GM12878 (cell line): ENCODE measurements around the gene PRRT4. TPM values are rescaled to one million over a fixed set of nuclear protein-coding genes. Genes with fewer than 3 reads are reported as not detected.

Source experiments
- ATAC-seq: fragments of 200-7000 bp; cut with Tn5 transposase; 3 replicates; pipeline ENCODE4 v1.9.1; 2020; ENCODE audit warnings: mild to moderate bottlenecking, moderate library complexity
- BruUV-seq: library from RNA; stranded (reverse); fragments of 400-500 nt; replicated peaks from 2 replicates; lab custom pipeline; 2021; lab: Mats Ljungman, UMichigan
- CTCF ChIA-PET: fragments of 300-600 bp; sonication (Branson Sonifier 250); formaldehyde crosslinking; extraction: SDS; loops from one replicate; lab custom pipeline; 2021; ENCODE audit warnings: inconsistent platforms; lab: Yijun Ruan, JAX
- POLR2A ChIA-PET: fragments of 350-600 bp; formaldehyde crosslinking; extraction: SDS; loops from one replicate; lab custom pipeline; 2021; ENCODE audit warnings: inconsistent platforms; lab: Charles Lee
- RAD21 ChIA-PET: fragments of 300-600 bp; sonication (Branson Sonifier 250); formaldehyde crosslinking; loops from one replicate; lab custom pipeline; 2023; ENCODE audit warnings: antibody characterized with exemption; ENCODE audit not compliant: unreplicated experiment; lab: Charles Lee
- SMC1A ChIA-PET: fragments of 300-600 bp; sonication (Branson Sonifier 250); formaldehyde crosslinking; loops from one replicate; lab custom pipeline; 2023; ENCODE audit not compliant: unreplicated experiment, uncharacterized antibody; lab: Charles Lee
- DNase-seq: peaks from one replicate; pipeline ENCODE4 v3.0.0-alpha.2; 2011; ENCODE audit warnings: low read depth, low spot score
- FAIRE-seq: peaks from 3 replicates; lab custom pipeline; 2011; peaks lifted over from hg19 to GRCh38; lab: Jason Lieb, UNC
- H2AFZ ChIP-seq: 2 replicates; pipeline ENCODE4 v1.6.0; 2011; ENCODE audit warnings: low read depth, low read length, control low read depth; ENCODE audit not compliant: control insufficient read depth
- H3K27ac ChIP-seq: 2 replicates; pipeline ENCODE4 v1.5.1; 2011; ENCODE audit warnings: control low read depth; ENCODE audit not compliant: control insufficient read depth, insufficient read depth
- H3K27me3 ChIP-seq, 2 experiments: replicated peaks in 1 of 2; 2 replicates each; pipeline versions ENCODE4 v1.6.0 to v1.6.1; 2011; ENCODE audit warnings: low read length in 1 of 2; ENCODE audit not compliant: control insufficient read depth in 2 of 2, insufficient read depth in 2 of 2
- H3K36me3 ChIP-seq, 2 experiments: 2 replicates each; pipeline ENCODE4 v1.5.1; 2011; ENCODE audit warnings: low read length in 1 of 2; ENCODE audit not compliant: control insufficient read depth in 2 of 2, insufficient read depth in 2 of 2
- H3K4me1 ChIP-seq: 2 replicates; pipeline ENCODE4 v1.6.1; 2011; ENCODE audit warnings: mild to moderate bottlenecking, low read length, moderate library complexity, mixed read lengths; ENCODE audit not compliant: control insufficient read depth, insufficient read depth
- H3K4me2 ChIP-seq: 2 replicates; pipeline ENCODE4 v1.6.0; 2011; ENCODE audit warnings: control low read depth; ENCODE audit not compliant: control insufficient read depth, insufficient read depth
- H3K4me3 ChIP-seq: fragments of 200-600 bp; sonication (generic); 2 replicates; pipeline ENCODE4 v1.5.1; 2016
- H3K79me2 ChIP-seq: 2 replicates; pipeline ENCODE4 v1.6.0; 2011; ENCODE audit warnings: low read length; ENCODE audit not compliant: control insufficient read depth, insufficient read depth
- H3K9ac ChIP-seq: 2 replicates; pipeline ENCODE4 v1.8.0; 2011; ENCODE audit warnings: low read length, control low read depth, mixed read lengths; ENCODE audit not compliant: control insufficient read depth, insufficient read depth
- H3K9me3 ChIP-seq: replicated peaks from 3 replicates; pipeline ENCODE4 v1.5.1; 2011; ENCODE audit warnings: mild to moderate bottlenecking, low read length; ENCODE audit not compliant: control insufficient read depth, insufficient read depth
- H4K20me1 ChIP-seq: 2 replicates; pipeline ENCODE4 v1.6.0; 2011; ENCODE audit not compliant: control insufficient read depth, insufficient read depth
- CBX3 ChIP-seq: fragments of 200-600 bp; sonication (generic); IDR thresholded peaks from 2 replicates; pipeline ENCODE4 v1.6.1; 2016; ENCODE audit warnings: low read depth, borderline replicate concordance
- E2F8 ChIP-seq: fragments of 450-650 bp; IDR thresholded peaks from 2 replicates; pipeline ENCODE4 v1.6.1; 2018; ENCODE audit warnings: mild to moderate bottlenecking, low read depth, moderate library complexity; ENCODE audit not compliant: partially characterized antibody
- E4F1 ChIP-seq: fragments of 450-650 bp; IDR thresholded peaks from 2 replicates; pipeline ENCODE4 v1.6.1; 2018; ENCODE audit warnings: borderline replicate concordance, mild to moderate bottlenecking; ENCODE audit not compliant: partially characterized antibody
- EGR1 ChIP-seq, 2 experiments: IDR thresholded peaks; 1 replicate in 1 of 2; 2 replicates in 1 of 2; pipeline ENCODE4 v1.6.1; 2011 to 2012; ENCODE audit warnings: low read depth in 2 of 2, low read length in 2 of 2, borderline replicate concordance in 1 of 2, mild to moderate bottlenecking in 1 of 2, moderate library complexity in 1 of 2
- EZH2 ChIP-seq: IDR thresholded peaks from 2 replicates; pipeline ENCODE4 v1.6.1; 2012; ENCODE audit warnings: low read depth, mild to moderate bottlenecking, control low read depth, inconsistent platforms, low read length, borderline replicate concordance; ENCODE audit not compliant: control insufficient read depth
- FOXK2 ChIP-seq: fragments of 450-650 bp; IDR thresholded peaks from 2 replicates; pipeline ENCODE4 v1.6.1; 2017; ENCODE audit warnings: mild to moderate bottlenecking, moderate library complexity
- GATAD2B ChIP-seq: fragments of 450-650 bp; conservative IDR thresholded peaks from 2 replicates; pipeline ENCODE4 v1.6.1; 2017; ENCODE audit warnings: low read depth, mild to moderate bottlenecking, moderate library complexity
- IKZF2 ChIP-seq, 2 experiments: fragments of 450-650 bp; IDR thresholded peaks; 2 replicates each; pipeline ENCODE4 v1.6.1; 2017; ENCODE audit warnings: mild to moderate bottlenecking in 2 of 2, moderate library complexity in 2 of 2
- NFYA ChIP-seq: IDR thresholded peaks from 2 replicates; pipeline ENCODE4 v1.6.1; 2011; ENCODE audit warnings: low read depth, mild to moderate bottlenecking, low read length, improper control_type of control experiment, borderline replicate concordance
- NR2F1 ChIP-seq: fragments of 450-650 bp; conservative IDR thresholded peaks from 2 replicates; pipeline ENCODE4 v1.6.1; 2017; ENCODE audit warnings: mild to moderate bottlenecking
- POLR2AphosphoS5 ChIP-seq: IDR thresholded peaks from 2 replicates; pipeline ENCODE4 v1.6.1; 2011; ENCODE audit warnings: mild to moderate bottlenecking, low read length, inconsistent platforms
- SMAD1 ChIP-seq: fragments of 450-650 bp; IDR thresholded peaks from 2 replicates; pipeline ENCODE4 v1.6.1; 2018; ENCODE audit warnings: mild to moderate bottlenecking, low read depth; ENCODE audit not compliant: partially characterized antibody
- TCF7 ChIP-seq: IDR thresholded peaks from 2 replicates; pipeline ENCODE4 v1.6.1; 2014; ENCODE audit warnings: antibody characterized with exemption, borderline replicate concordance
- USF1 ChIP-seq: IDR thresholded peaks from 2 replicates; pipeline ENCODE4 v1.6.1; 2011; ENCODE audit warnings: borderline replicate concordance, low read depth, mild to moderate bottlenecking, moderate library complexity, mixed read lengths, low read length; ENCODE audit not compliant: insufficient read depth; ENCODE audit errors: extremely low read length
- ZNF207 ChIP-seq: fragments of 450-650 bp; IDR thresholded peaks from 2 replicates; pipeline ENCODE4 v1.6.1; 2014; ENCODE audit warnings: antibody characterized with exemption, mild to moderate bottlenecking, borderline replicate concordance
- ZNF384 ChIP-seq: IDR thresholded peaks from 2 replicates; pipeline ENCODE4 v1.6.1; 2012; ENCODE audit warnings: low read depth, mild to moderate bottlenecking, low read length, improper control_type of control experiment, borderline replicate concordance
- ZSCAN29 ChIP-seq: fragments of 450-650 bp; IDR thresholded peaks from 2 replicates; pipeline ENCODE4 v1.6.1; 2017; ENCODE audit warnings: mild to moderate bottlenecking, moderate library complexity
- WGBS: methylation state at CpG from one replicate; pipeline ENCODE4 v1.1.6; 2016; ENCODE audit warnings: low lambda C conversion rate; ENCODE audit not compliant: insufficient replicate concordance, insufficient coverage; ENCODE audit errors: missing lambda C conversion rate; 5-methylcytosine and 5-hydroxymethylcytosine counted together
- in situ Hi-C: fragments of 300-500 bp; cut with MboI; formaldehyde crosslinking; loops from 9 replicates; pipeline ENCODE4 v1.14.3; 2018; ENCODE audit warnings: mixed read lengths
- intact Hi-C: fragments of 100-400 bp; cut with micrococcal nuclease; formaldehyde crosslinking; loops from one replicate; pipeline ENCODE4 v1.14.2; 2022; ENCODE audit not compliant: unreplicated experiment
- polyA plus RNA-seq, 11 experiments: library from polyadenylated mRNA; depleted of rRNA in 4 of 11; unstranded in 6 of 11; stranded (reverse) in 5 of 11; fragments of >200 nt; fragmentation: Nextera tagmentation in 4 of 11; fragmentation: Illumina TruSeq in 1 of 11; extraction: Ambion mirVana in 4 of 11; extraction: Trizol in 1 of 11; gene quantifications; 1 replicate in 1 of 11; 2 replicates in 10 of 11; pipeline versions ENCODE4 v1.2.1 to v1.2.3, GENCODE V29; 2011 to 2016; ENCODE audit warnings: inconsistent platforms in 2 of 11, missing spikeins in 2 of 11, low read depth in 1 of 11
- total RNA-seq, 4 experiments: library from RNA; depleted of rRNA in 3 of 4; stranded (reverse); fragments of >200 nt in 3 of 4; fragmentation: Illumina TruSeq in 1 of 4; extraction: Trizol in 1 of 4; gene quantifications; 2 replicates each; pipeline versions ENCODE4 v1.2.1 to v1.2.3, GENCODE V29; 2013 to 2021

Gene PRRT4
- total and polyA plus RNA-seq, 10 of the 15 experiments (the other 5 are each of a cell fraction or from before 2014, with no cell fraction given), result not detected

- CTCF ChIA-PET, result no interaction called here
- no peak for DNase-seq
Observed at GRCh38 chr7:128352153-128352537, 9.3 kb downstream of the PRRT4 start.

More at GRCh38 chr7:128352153-128352537, 9.3 kb downstream of the PRRT4 start:
- Histone ChIP-seq H3K4me3 (no peak overlapping the region), H2AFZ (no peak overlapping the region), H3K27ac (no peak overlapping the region), H3K27me3 (peaks cover 0 to 10% of the 10 kb centered on the region in 2 experiments; a peak in 3 of 4 replicates), H3K9ac (no peak overlapping the region)
- ChIA-PET POLR2A (no interaction called here), RAD21 (no interaction called here), SMC1A (no interaction called here)
- no peak; the same call in 2 of the 3 replicates for ATAC-seq
- in situ Hi-C loops (no loop called here), intact Hi-C loops (no loop called here)
- WGBS, result 42% methylated on average over 21 of the region's 34 CpGs
- TF ChIP-seq E2F8 (no peak), TCF7 (no peak), USF1 (no peak), EZH2 (no peak), FOXK2 (no peak), NFYA (no peak), ZNF207 (no peak), GATAD2B (no peak), SMAD1 (no peak), ZNF384 (no peak), POLR2AphosphoS5 (no peak), IKZF2 (IDR thresholded peaks at IDR 0.05) (no peak), E4F1 (no peak), ZSCAN29 (no peak), NR2F1 (no peak), EGR1 (IDR thresholded peaks at IDR 0.05; ENCODE audit: borderline replicate concordance in 1 of 2, low read depth in 2 of 2, low read length in 2 of 2) (no peak), CBX3 (no peak)
- TF ChIP-seq, all 136 proteins: peak for 0
- FAIRE-seq, result no peak
- BruUV-seq, result no TSS peak
- no peaks in the 10 kb centered on the region for H3K79me2 ChIP-seq
- H3K36me3 ChIP-seq, result no peaks in the 10 kb centered on the region
- no peaks in the 10 kb centered on the region for H3K4me1 ChIP-seq
- H4K20me1 ChIP-seq, result no peaks in the 10 kb centered on the region
- H3K4me2 ChIP-seq, result no peak overlapping the region
- H3K9me3 ChIP-seq, result no peaks in the 10 kb centered on the region
